Measurements from ENCODE around the gene ENOX1. TPM values are rescaled to one million over a fixed set of nuclear protein-coding genes. Genes with fewer than 3 reads are reported as not detected.
A peak's percentile ranks its signal among the peaks of the same experiment; 100 is the strongest.
"Not testable (repeated sequence)": the region's sequence is repeated elsewhere in the genome, so short reads cannot be mapped to it uniquely, and the experiment has no call there.

The ENOX1 gene
- total RNA-seq (2014; rRNA removed; shearing (Covaris generic)): 0.04 and 0.07 TPM in 2 replicates

GRCh38 chr13:43786766-43787517, at the start of gene ENOX1:
ENOX1 (minus strand) TSS chr13:43786972.
- Histone ChIP-seq H3K4me3 (ENCODE audit: insufficient read depth, low read depth, low read length) (peak within 1 kb of the TSS; percentile 61), H3K27me3 (ENCODE audit: control insufficient read depth, insufficient read depth, low read length) (peaks cover 39% of the 10 kb centered on the region), H3K36me3 (replicated peaks; ENCODE audit: control insufficient read depth, insufficient read depth, low read length) (no peaks in the 10 kb centered on the region)
- DNase-seq: peak; percentile 84

DNA sequence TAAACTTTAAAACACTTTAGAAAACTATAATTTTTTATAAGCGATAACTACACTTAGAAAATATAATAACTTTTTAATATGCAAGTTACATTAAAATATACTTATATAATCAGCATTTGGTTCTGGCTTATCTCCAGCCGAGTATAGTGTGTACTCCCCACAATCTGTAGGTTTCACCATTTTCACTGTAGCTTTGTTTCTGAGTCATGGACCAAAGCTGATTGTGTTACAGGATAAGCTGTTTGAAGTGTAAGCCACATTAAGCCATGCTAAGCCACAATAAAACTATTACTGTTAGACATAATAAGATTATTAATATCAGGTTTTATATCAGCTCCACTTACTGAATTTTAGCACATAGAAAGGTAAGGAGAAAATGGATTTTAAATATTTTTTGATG, 48.9 kb upstream of the ENOX1 start:
- no peak for DNase-seq
- no peaks in the 10 kb centered on the region for H3K36me3 ChIP-seq (replicated peaks; ENCODE audit: control insufficient read depth, insufficient read depth, low read length)
- no peak overlapping the region for H3K4me3 ChIP-seq (ENCODE audit: insufficient read depth, low read depth, low read length)
- H3K27me3 ChIP-seq (ENCODE audit: control insufficient read depth, insufficient read depth, low read length): no peaks in the 10 kb centered on the region

GRCh38 chr13:43831088-43831487, 44.3 kb upstream of the ENOX1 start:
- Histone ChIP-seq H3K4me3 (ENCODE audit: insufficient read depth, low read depth, low read length) (no peak overlapping the region), H3K36me3 (replicated peaks; ENCODE audit: control insufficient read depth, insufficient read depth, low read length) (no peaks in the 10 kb centered on the region), H3K27me3 (ENCODE audit: control insufficient read depth, insufficient read depth, low read length) (no peaks in the 10 kb centered on the region)
- no peak for DNase-seq

DNA sequence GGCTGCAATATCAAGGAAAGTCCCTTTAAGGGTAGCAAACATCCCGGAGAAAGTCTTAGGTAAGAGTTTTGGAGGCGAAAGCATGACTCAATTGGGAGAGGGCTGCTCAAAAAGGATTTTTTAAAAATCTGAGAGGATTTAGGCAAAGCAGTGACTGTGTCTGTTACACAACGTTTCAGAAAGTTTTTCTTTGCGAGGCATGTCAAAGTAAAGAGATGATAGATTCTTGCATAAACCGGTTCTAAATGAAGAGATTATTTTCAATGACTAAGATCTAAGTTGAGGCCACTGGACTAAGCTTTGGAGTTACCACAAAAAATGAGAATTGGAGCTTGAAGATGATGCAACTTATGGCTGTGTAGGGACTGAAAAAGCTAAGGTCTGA, 43.7 kb upstream of the ENOX1 start:
- no peak for DNase-seq
- no peaks in the 10 kb centered on the region for H3K27me3 ChIP-seq (ENCODE audit: control insufficient read depth, insufficient read depth, low read length)
- H3K4me3 ChIP-seq (ENCODE audit: insufficient read depth, low read depth, low read length): no peak overlapping the region
- no peaks in the 10 kb centered on the region for H3K36me3 ChIP-seq (replicated peaks; ENCODE audit: control insufficient read depth, insufficient read depth, low read length)

DNA sequence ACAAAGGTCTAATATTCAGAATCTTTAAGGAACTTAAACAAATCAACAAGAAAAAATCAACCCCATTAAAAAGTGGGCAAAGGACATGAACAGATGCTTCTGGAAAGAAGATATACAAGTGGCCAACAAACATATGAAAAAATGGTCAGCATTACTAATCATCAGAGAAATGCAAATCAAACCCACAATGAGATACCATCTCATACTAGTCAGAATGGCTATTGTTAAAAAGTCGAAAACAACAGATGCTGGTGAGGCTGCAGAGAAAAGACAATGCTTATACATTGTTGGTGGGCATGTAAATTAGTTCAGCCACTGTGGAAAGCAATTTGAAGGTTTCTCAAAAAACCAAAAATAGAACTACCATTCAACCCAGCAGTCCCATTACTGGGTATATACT, 37.9 kb upstream of the ENOX1 start:
- not testable (repeated sequence) for DNase-seq; H3K4me3 ChIP-seq (ENCODE audit: insufficient read depth, low read depth, low read length); H3K36me3 ChIP-seq (replicated peaks; ENCODE audit: control insufficient read depth, insufficient read depth, low read length); H3K27me3 ChIP-seq (ENCODE audit: control insufficient read depth, insufficient read depth, low read length)

DNA sequence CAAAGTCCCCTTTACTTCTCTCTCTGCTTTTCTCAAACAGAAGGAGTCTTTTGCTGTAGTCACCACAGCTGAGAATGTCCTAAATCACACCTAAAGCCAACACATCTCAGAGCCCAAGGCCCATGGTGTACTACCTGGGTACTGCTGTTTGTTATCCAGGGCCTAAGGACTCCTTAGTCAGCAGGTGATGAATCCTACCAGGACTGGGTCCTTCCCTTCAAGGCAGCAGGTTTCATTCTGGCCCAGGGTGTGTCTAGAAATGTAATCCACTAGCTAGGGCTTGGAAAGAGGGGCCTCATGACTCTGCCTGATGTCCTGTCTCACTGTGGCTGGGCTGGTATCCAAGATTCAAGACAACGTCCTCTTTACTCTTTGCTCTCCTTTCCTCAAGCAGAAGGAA, 36.2 kb upstream of the ENOX1 start:
- H3K4me3 ChIP-seq (ENCODE audit: insufficient read depth, low read depth, low read length): no peak overlapping the region
- no peaks in the 10 kb centered on the region for H3K36me3 ChIP-seq (replicated peaks; ENCODE audit: control insufficient read depth, insufficient read depth, low read length)
- no peaks in the 10 kb centered on the region for H3K27me3 ChIP-seq (ENCODE audit: control insufficient read depth, insufficient read depth, low read length)
- no peak for DNase-seq

GRCh38 chr13:43816401-43816889, 29.7 kb upstream of the ENOX1 start:
- DNase-seq: no peak
- H3K27me3 ChIP-seq (ENCODE audit: control insufficient read depth, insufficient read depth, low read length): no peaks in the 10 kb centered on the region
- no peak overlapping the region for H3K4me3 ChIP-seq (ENCODE audit: insufficient read depth, low read depth, low read length)
- H3K36me3 ChIP-seq (replicated peaks; ENCODE audit: control insufficient read depth, insufficient read depth, low read length): no peaks in the 10 kb centered on the region

GRCh38 chr13:43815204-43815603, 28.4 kb upstream of the ENOX1 start:
- no peak for DNase-seq
- Histone ChIP-seq H3K36me3 (replicated peaks; ENCODE audit: control insufficient read depth, insufficient read depth, low read length) (no peaks in the 10 kb centered on the region), H3K4me3 (ENCODE audit: insufficient read depth, low read depth, low read length) (no peak overlapping the region), H3K27me3 (ENCODE audit: control insufficient read depth, insufficient read depth, low read length) (no peaks in the 10 kb centered on the region)

- DNase-seq: no peak
- H3K27me3 ChIP-seq (ENCODE audit: control insufficient read depth, insufficient read depth, low read length): no peaks in the 10 kb centered on the region
- no peaks in the 10 kb centered on the region for H3K36me3 ChIP-seq (replicated peaks; ENCODE audit: control insufficient read depth, insufficient read depth, low read length)
- H3K4me3 ChIP-seq (ENCODE audit: insufficient read depth, low read depth, low read length): no peak overlapping the region
Measured at GRCh38 chr13:43808676-43809075, 21.9 kb upstream of the ENOX1 start.

DNA sequence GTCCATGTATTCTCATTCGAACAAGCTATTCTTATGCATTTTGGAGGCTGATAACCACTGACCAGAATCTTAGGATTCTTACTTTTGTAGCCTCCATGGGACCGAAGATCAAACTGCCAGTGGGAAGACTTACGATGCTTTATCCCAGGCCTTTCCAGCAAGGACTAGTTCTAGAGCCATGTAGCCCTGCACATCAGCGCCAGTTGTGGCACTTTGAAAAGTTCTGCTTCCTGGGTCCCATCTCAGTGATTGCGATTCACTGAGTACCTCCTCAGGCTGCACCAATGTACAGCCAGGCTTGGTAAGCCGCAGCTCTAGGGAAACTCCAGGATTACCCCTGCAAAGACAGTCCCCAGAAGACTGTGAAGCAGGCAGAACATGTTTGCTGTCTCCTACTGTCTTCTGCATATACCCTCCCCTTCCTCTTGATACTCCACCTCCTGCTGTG, 18.9 kb upstream of the ENOX1 start:
- no peaks in the 10 kb centered on the region for H3K27me3 ChIP-seq (ENCODE audit: control insufficient read depth, insufficient read depth, low read length)
- H3K36me3 ChIP-seq (replicated peaks; ENCODE audit: control insufficient read depth, insufficient read depth, low read length): no peaks in the 10 kb centered on the region
- H3K4me3 ChIP-seq (ENCODE audit: insufficient read depth, low read depth, low read length): no peak overlapping the region
- DNase-seq: peak; percentile 38

DNA sequence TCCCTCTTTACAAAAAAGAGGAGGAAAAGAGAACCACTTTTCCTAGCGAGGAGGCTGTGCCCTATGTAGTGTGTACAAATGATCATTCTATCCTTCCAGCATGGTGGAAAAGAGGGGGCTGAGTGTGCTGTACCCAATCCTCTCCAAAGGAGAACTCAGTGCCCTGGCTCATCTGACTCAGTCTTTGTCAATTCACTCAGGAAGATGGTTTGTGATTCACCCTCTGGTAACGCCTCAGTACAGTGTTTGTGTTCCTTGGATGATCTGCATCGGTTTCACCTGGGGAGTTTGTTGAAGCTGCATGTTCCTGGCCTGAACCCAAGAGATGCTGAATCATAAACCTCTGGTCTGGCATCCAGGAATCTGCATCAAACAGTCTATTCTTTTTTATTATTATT, 18.3 kb upstream of the ENOX1 start:
- H3K36me3 ChIP-seq (replicated peaks; ENCODE audit: control insufficient read depth, insufficient read depth, low read length): no peaks in the 10 kb centered on the region
- DNase-seq: peak; percentile 47
- no peaks in the 10 kb centered on the region for H3K27me3 ChIP-seq (ENCODE audit: control insufficient read depth, insufficient read depth, low read length)
- H3K4me3 ChIP-seq (ENCODE audit: insufficient read depth, low read depth, low read length): no peak overlapping the region

- Histone ChIP-seq H3K36me3 (replicated peaks; ENCODE audit: control insufficient read depth, insufficient read depth, low read length) (no peaks in the 10 kb centered on the region), H3K27me3 (ENCODE audit: control insufficient read depth, insufficient read depth, low read length) (no peaks in the 10 kb centered on the region), H3K4me3 (ENCODE audit: insufficient read depth, low read depth, low read length) (no peak overlapping the region)
- peak; percentile 52 for DNase-seq
Measured at GRCh38 chr13:43804461-43805070, 17.8 kb upstream of the ENOX1 start.

GRCh38 chr13:43802511-43802910, 15.7 kb upstream of the ENOX1 start:
- H3K4me3 ChIP-seq (ENCODE audit: insufficient read depth, low read depth, low read length): no peak overlapping the region
- no peak for DNase-seq
- no peaks in the 10 kb centered on the region for H3K36me3 ChIP-seq (replicated peaks; ENCODE audit: control insufficient read depth, insufficient read depth, low read length)
- no peaks in the 10 kb centered on the region for H3K27me3 ChIP-seq (ENCODE audit: control insufficient read depth, insufficient read depth, low read length)

GRCh38 chr13:43800828-43801227, 14.1 kb upstream of the ENOX1 start:
- Histone ChIP-seq H3K27me3 (ENCODE audit: control insufficient read depth, insufficient read depth, low read length) (no peaks in the 10 kb centered on the region), H3K4me3 (ENCODE audit: insufficient read depth, low read depth, low read length) (no peak overlapping the region), H3K36me3 (replicated peaks; ENCODE audit: control insufficient read depth, insufficient read depth, low read length) (no peaks in the 10 kb centered on the region)
- no peak for DNase-seq

DNA sequence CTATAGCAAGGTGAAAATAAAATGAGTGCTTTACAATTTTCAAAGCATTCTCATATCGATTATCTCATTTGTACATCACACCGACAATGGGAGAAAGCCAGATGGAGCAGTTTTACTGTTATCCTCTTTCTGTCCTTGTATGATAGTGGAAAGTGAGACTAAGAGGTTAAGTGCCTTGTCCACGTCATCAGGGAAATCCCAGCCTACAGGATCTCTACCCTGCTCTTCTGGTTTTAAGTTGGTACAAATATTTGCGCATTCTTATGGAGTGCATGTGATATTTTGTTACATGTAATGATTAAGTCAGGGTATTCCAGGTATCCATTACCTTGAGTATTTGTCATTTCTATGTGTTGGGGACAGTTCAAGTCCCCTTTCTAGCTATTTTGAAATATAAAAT, 12.4 kb upstream of the ENOX1 start:
- H3K27me3 ChIP-seq (ENCODE audit: control insufficient read depth, insufficient read depth, low read length): no peaks in the 10 kb centered on the region
- no peak overlapping the region for H3K4me3 ChIP-seq (ENCODE audit: insufficient read depth, low read depth, low read length)
- DNase-seq: no peak
- H3K36me3 ChIP-seq (replicated peaks; ENCODE audit: control insufficient read depth, insufficient read depth, low read length): no peaks in the 10 kb centered on the region
